Measurements from ENCODE around the gene IL6R. TPM values are rescaled to one million over a fixed set of nuclear protein-coding genes. Genes with fewer than 3 reads are reported as not detected.

IL6R gene
- polyA plus RNA-seq, 6 donors from 2014 or later, result 0.28 to 1.3 (median 0.75) TPM

DNA sequence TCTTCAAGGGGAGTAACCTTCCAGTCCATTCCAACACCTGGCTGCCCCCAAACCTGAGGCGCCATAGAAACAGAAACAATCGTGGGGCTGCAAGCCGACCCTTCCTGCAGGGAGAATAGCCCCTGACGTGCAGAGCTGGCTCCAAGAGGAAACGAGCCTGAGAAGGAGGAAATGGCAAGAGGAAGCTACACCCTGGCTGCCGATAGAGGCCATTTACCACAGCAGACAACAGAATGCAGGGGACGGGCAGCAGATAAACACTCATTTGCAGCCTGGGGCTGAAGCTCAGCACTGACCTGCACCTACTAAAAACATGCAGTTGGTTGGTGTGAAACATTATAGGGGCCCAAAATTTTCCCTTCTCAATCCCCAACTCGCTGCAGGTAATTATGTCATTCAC, 88.1 kb downstream of the IL6R start:
- H3K27ac Mint-ChIP-seq, result peak overlapping the region in 4 of 6 donors; percentile 24 to 84 (median 74)
- DNase-seq, result peak; percentile 65
- peak; percentile 74 to 77 for ATAC-seq (ENCODE audit: low read depth in 2 of 2)
- H3K27me3 Mint-ChIP-seq, result peaks cover 0 to 6% (median 0%) of the 10 kb centered on the region in 3 donors
- no peaks in the 10 kb centered on the region for H3K36me3 Mint-ChIP-seq
- H3K9me3 Mint-ChIP-seq, result no peaks in the 10 kb centered on the region
- H3K4me3 Mint-ChIP-seq, result peak overlapping the region; percentile 26 to 87 (median 79)
- H3K4me1 Mint-ChIP-seq, result peaks cover 45 to 67% (median 46%) of the 10 kb centered on the region in 3 donors

DNA sequence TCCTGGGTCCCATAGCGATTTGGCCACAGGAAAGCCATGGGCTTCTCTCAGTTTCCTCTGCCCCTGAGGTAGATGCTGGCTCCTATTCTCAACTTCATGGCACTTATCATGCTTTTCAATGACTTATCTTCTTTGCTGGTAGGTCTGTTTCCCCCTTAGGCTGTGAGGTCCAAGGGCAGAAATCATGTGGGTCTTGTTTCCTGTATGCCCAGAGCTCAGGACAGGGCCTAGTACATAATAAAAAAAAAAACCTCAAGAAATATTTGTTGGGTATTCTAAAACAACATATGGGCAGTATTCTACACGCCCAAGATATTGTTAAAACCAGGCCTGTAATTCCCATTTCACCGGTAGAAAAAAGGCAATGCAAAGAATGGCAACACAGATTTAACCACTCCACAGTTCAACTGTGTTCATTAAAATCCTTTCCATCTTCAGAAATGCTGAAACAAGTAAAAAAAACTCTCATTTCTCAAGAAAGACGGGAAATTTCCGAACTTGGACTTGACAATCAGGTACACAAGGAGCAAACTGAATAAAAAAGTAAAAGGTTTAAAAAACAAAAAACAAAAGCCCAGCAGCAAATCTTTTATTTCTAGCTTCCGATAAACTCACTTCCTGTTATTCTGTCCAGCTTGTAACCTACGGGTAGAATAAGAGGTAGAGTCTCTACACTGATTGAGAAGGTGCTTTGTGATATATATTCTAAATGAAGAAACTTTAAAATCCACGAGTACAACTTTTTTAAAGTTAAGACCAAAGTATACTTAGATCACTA, 90.5 kb downstream of the IL6R start:
- peak overlapping the region in 2 of 6 donors; percentile 26 to 67 for H3K27ac Mint-ChIP-seq
- no peak for DNase-seq
- peaks cover 7 to 10% (median 8%) of the 10 kb centered on the region in 3 donors for H3K27me3 Mint-ChIP-seq
- no peaks in the 10 kb centered on the region for H3K9me3 Mint-ChIP-seq
- peaks cover 40 to 62% (median 41%) of the 10 kb centered on the region in 3 donors for H3K4me1 Mint-ChIP-seq
- ATAC-seq (ENCODE audit: low read depth in 2 of 2), result no peak
- peaks cover 0 to 4% of the 10 kb centered on the region in 2 donors for H3K36me3 Mint-ChIP-seq
- H3K4me3 Mint-ChIP-seq, result peak overlapping the region in 3 of 8 donors; percentile 16 to 68 (median 36)

- Mint-ChIP-seq H3K4me3 (peak overlapping the region in 6 of 8 donors; percentile 23 to 84 (median 70)), H3K9me3 (no peaks in the 10 kb centered on the region), H3K36me3 (peaks cover 0 to 4% of the 10 kb centered on the region in 2 donors), H3K27ac (peak overlapping the region in 3 of 6 donors; percentile 72 to 88 (median 82)), H3K27me3 (peaks cover 11 to 17% (median 15%) of the 10 kb centered on the region in 3 donors), H3K4me1 (peaks cover 35 to 59% (median 41%) of the 10 kb centered on the region in 3 donors)
- ATAC-seq (ENCODE audit: low read depth in 2 of 2) (no peak), DNase-seq (no peak)
Measured at GRCh38 chr1:154496383-154496782, 91.2 kb downstream of the IL6R start.

GRCh38 chr1:154497026-154497806, 92.1 kb downstream of the IL6R start:
- ATAC-seq (ENCODE audit: low read depth in 2 of 2) (peak; percentile 71 to 75), DNase-seq (peak; percentile 49)
- peak overlapping the region; percentile 63 to 88 (median 84) for H3K27ac Mint-ChIP-seq
- no peaks in the 10 kb centered on the region for H3K9me3 Mint-ChIP-seq
- peaks cover 0 to 4% of the 10 kb centered on the region in 2 donors for H3K36me3 Mint-ChIP-seq
- H3K4me3 Mint-ChIP-seq, result peak overlapping the region; percentile 68 to 84 (median 70)
- H3K27me3 Mint-ChIP-seq, result peaks cover 12 to 19% (median 18%) of the 10 kb centered on the region in 3 donors
- H3K4me1 Mint-ChIP-seq, result peaks cover 27 to 51% (median 33%) of the 10 kb centered on the region in 3 donors

DNA sequence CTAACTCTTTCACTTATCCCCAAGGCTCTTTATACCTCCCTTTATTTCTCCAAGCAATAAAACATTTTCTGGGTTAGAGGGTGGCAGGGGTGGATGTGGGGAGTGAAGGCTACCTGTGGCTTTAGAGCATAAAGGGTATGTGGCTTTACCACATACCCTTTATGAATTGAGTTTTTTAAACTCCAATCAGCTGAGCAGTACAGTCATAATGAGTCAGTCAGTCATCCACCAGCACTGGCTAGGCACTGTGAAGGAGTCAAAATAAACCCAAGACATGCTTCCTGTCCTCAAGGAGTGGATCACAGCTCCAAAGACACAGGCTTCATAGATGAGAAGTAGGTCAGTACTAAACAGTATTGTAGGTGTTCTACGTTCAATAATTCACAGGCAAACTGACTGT, 94.3 kb downstream of the IL6R start:
- Mint-ChIP-seq H3K36me3 (peaks cover 0 to 4% of the 10 kb centered on the region in 2 donors), H3K27me3 (peaks cover 21 to 35% (median 28%) of the 10 kb centered on the region in 3 donors)

DNA sequence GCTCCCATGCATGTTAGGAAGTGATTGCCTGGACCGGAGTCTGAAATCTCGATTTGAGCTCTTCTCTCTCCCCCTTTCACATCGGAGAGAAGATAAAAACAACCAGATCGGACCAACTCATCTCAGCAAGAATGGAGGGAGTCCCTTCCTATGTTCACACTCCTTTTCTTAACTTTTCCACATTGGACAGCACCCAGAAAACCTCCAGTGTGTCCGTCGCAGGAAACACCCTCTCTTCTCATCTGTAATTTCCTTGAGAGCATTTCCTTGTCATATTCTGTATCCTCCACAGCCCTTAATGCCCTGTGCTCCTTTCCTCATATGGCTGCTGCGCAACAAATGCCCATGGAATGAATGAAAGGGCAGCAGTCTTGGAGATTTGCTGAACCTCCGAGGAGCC, 95.4 kb downstream of the IL6R start:
- H3K27ac Mint-ChIP-seq, result no peak overlapping the region
- DNase-seq (no peak), ATAC-seq (ENCODE audit: low read depth in 2 of 2) (no peak)
- H3K4me3 Mint-ChIP-seq, result peak overlapping the region in 3 of 8 donors; percentile 7 to 73 (median 45)
- peaks cover 0 to 4% of the 10 kb centered on the region in 2 donors for H3K36me3 Mint-ChIP-seq
- H3K27me3 Mint-ChIP-seq, result peaks cover 29 to 43% (median 32%) of the 10 kb centered on the region in 3 donors
- H3K4me1 Mint-ChIP-seq, result peaks cover 15 to 32% (median 19%) of the 10 kb centered on the region in 3 donors
- peaks cover 0 to 6% (median 0%) of the 10 kb centered on the region in 7 donors for H3K9me3 Mint-ChIP-seq

More for the DNA sequence above, 94.3 kb downstream of the IL6R start:
- DNase-seq (no peak), ATAC-seq (ENCODE audit: low read depth in 2 of 2) (no peak)
- Mint-ChIP-seq H3K27ac (no peak overlapping the region), H3K9me3 (peaks cover 0 to 6% (median 0%) of the 10 kb centered on the region in 7 donors), H3K4me3 (peak overlapping the region in 2 of 8 donors; percentile 30 to 57), H3K4me1 (peaks cover 15 to 35% (median 21%) of the 10 kb centered on the region in 3 donors)

DNA sequence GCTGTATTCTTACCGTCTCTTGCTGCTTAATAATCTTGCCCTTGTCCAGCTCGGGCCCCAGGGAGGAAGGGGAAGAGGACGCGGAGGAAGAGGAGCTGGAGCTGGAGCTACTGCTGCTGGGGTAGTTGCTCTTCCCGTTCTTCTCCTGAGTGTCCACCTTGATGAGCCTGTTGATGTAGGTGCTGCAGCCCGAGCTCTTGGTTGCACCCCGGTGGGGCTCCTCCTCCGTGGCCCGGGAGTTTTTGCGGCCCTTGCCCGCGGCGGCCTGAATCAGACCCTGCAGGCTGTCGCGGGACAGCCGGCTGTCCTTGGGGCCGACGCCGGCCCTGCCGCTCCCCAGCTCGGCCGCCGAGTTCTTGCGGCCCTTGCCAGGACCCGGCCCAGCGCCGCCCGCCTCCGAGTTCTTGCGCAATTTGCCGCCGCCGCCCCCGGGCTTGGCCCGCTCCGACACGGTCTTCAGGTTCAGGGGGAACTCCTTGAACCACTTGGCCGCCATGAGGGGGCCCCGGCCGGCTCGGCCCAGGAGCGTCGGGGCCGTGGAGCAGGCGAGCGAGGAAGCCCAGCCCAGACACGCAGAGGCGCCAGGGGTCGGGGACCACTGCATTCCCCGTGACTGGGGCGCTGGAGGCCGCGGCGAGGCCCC, 96.4 kb downstream of the IL6R start:
- ATAC-seq (ENCODE audit: low read depth in 2 of 2), result peak; percentile 24 to 37
- Mint-ChIP-seq H3K36me3 (peaks cover 0 to 9% of the 10 kb centered on the region in 2 donors), H3K27ac (peak overlapping the region in 1 of 6 donors; percentile 30), H3K27me3 (peaks cover 29 to 53% (median 39%) of the 10 kb centered on the region in 3 donors), H3K9me3 (peaks cover 0 to 12% (median 5%) of the 10 kb centered on the region in 7 donors), H3K4me3 (peak overlapping the region in 7 of 8 donors; percentile 63 to 81 (median 74)), H3K4me1 (peaks cover 12 to 22% (median 16%) of the 10 kb centered on the region in 3 donors)
- DNase-seq, result peak; percentile 13

DNA sequence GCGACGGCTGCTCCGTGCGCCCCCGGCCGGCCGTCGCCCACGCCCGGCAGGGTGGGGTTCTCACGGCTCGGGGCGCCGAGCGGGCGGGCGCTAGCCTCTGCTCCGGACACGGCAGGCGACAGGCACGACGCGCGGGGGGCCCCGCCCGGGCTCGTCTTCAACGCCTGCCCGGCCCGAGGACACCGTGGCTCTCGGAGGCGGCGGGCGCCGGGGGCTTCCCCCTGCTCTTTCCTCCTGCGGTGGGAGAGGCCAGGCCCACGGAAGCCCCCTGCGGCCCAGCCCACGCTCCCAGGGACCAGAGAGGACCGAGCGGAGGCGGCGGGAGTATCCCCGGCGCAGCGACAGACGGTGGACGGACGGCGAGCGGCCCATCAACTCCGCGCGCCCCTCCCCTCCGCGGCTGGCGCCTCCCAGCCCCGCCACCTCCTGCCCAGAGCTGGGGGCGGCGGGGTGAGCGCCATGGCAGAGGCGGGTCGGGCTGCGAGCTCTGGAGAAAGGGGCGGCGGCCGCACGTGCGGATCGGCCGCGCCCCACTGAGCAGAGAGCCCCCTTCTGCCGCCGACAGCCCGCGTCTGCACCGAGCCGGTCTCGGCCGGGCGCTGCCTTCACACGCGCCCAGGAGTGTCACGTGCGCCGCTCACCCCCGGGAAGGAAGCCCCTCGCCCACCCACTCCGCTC, 97.1 kb downstream of the IL6R start, which contains the start of the genes SHE and TDRD10:
TSS of gene SHE (minus strand) at position 347 of the 678 bp plus-strand sequence. CDS start 386 bp downstream, outside the sequence.
TSS of gene TDRD10 (plus strand) at position 154 of the 678 bp plus-strand sequence. CDS start 4,685 bp downstream, outside the sequence.
- peak; percentile 18 for DNase-seq
- Mint-ChIP-seq H3K9me3 (peaks cover 0 to 16% (median 6%) of the 10 kb centered on the region in 7 donors), H3K27me3 (peaks cover 29 to 59% (median 43%) of the 10 kb centered on the region in 3 donors), H3K4me1 (peaks cover 6 to 16% (median 9%) of the 10 kb centered on the region in 3 donors), H3K4me3 (peak within 1 kb of the TSS; percentile 7 to 87 (median 78)), H3K36me3 (peaks cover 0 to 9% of the 10 kb centered on the region in 2 donors), H3K27ac (peak within 1 kb of the TSS in 2 of 6 donors; percentile 30 to 62)
- ATAC-seq (ENCODE audit: low read depth in 2 of 2), result peak; percentile 62 to 67

- Mint-ChIP-seq H3K4me3 (peak overlapping the region in 7 of 8 donors; percentile 37 to 87 (median 71)), H3K4me1 (peaks cover 4 to 10% (median 8%) of the 10 kb centered on the region in 3 donors), H3K9me3 (peaks cover 0 to 16% (median 6%) of the 10 kb centered on the region in 7 donors), H3K36me3 (peaks cover 0 to 9% of the 10 kb centered on the region in 2 donors), H3K27ac (peak overlapping the region in 1 of 6 donors; percentile 62), H3K27me3 (peaks cover 34 to 65% (median 48%) of the 10 kb centered on the region in 3 donors)
- ATAC-seq (ENCODE audit: low read depth in 2 of 2) (peak in 1 of 2 donors; percentile 23), DNase-seq (no peak)
Measured at GRCh38 chr1:154502744-154503115, 97.6 kb downstream of the IL6R start.

- ATAC-seq (ENCODE audit: low read depth in 2 of 2), result no peak
- Mint-ChIP-seq H3K27ac (no peak overlapping the region), H3K27me3 (peaks cover 43 to 74% (median 60%) of the 10 kb centered on the region in 3 donors), H3K36me3 (peaks cover 0 to 9% of the 10 kb centered on the region in 2 donors), H3K4me1 (peaks cover 4 to 8% (median 7%) of the 10 kb centered on the region in 3 donors), H3K4me3 (peak overlapping the region in 6 of 8 donors; percentile 9 to 76 (median 44)), H3K9me3 (peaks cover 0 to 16% (median 6%) of the 10 kb centered on the region in 7 donors)
- DNase-seq, result no peak
Measured at GRCh38 chr1:154503898-154504297, 98.8 kb downstream of the IL6R start.

- no peak overlapping the region for H3K4me3 Mint-ChIP-seq
- DNase-seq (no peak), ATAC-seq (ENCODE audit: low read depth in 2 of 2) (no peak)
- H3K27me3 Mint-ChIP-seq, result peaks cover 35 to 58% (median 41%) of the 10 kb centered on the region in 3 donors
- H3K9me3 Mint-ChIP-seq, result peaks cover 0 to 1% (median 0%) of the 10 kb centered on the region in 7 donors
- H3K4me1 Mint-ChIP-seq, result no peaks in the 10 kb centered on the region
- no peaks in the 10 kb centered on the region for H3K36me3 Mint-ChIP-seq
- H3K27ac Mint-ChIP-seq, result no peak overlapping the region
Measured at GRCh38 chr1:154512760-154513159, 107.6 kb downstream of the IL6R start.

GRCh38 chr1:154514066-154514553, 109.0 kb downstream of the IL6R start:
- peaks cover 27 to 48% (median 28%) of the 10 kb centered on the region in 3 donors for H3K27me3 Mint-ChIP-seq
- no peaks in the 10 kb centered on the region for H3K36me3 Mint-ChIP-seq
- H3K4me1 Mint-ChIP-seq, result no peaks in the 10 kb centered on the region
- no peak overlapping the region for H3K4me3 Mint-ChIP-seq
- ATAC-seq (ENCODE audit: low read depth in 2 of 2) (no peak), DNase-seq (no peak)
- no peaks in the 10 kb centered on the region for H3K9me3 Mint-ChIP-seq
- no peak overlapping the region for H3K27ac Mint-ChIP-seq

Measured in naive B cell (primary cell).